Caco-2 (cell line): ENCODE data around the gene STOX1. TPM values are rescaled to one million over a fixed set of nuclear protein-coding genes. Genes with fewer than 3 reads are reported as not detected.
"Not testable (repeated sequence)": the region's sequence is repeated elsewhere in the genome, so short reads cannot be mapped to it uniquely, and the experiment has no call there.

Experiments
- BruUV-seq: library from RNA; stranded (reverse); fragments of 400-500 nt; replicated peaks from 2 replicates; lab custom pipeline; 2021; lab: Mats Ljungman, UMichigan
- CTCF ChIA-PET: fragments of 300-600 bp; sonication (Branson Sonifier 250); formaldehyde crosslinking; loops from one replicate; lab custom pipeline; 2022; ENCODE audit warnings: antibody characterized with exemption; lab: Charles Lee
- POLR2A ChIA-PET: fragments of 300-600 bp; sonication (Branson Sonifier 250); formaldehyde crosslinking; loops from one replicate; lab custom pipeline; 2022; ENCODE audit warnings: antibody characterized with exemption; lab: Charles Lee
- DNase-seq, 2 experiments: peaks; one replicate each; pipeline versions ENCODE4 v3.0.0 to v3.0.0-alpha.2; 2020 to 2022
- H3K27me3 ChIP-seq: replicated peaks from 2 replicates; pipeline ENCODE4 v1.6.0; 2011; ENCODE audit warnings: low read length; ENCODE audit not compliant: control insufficient read depth, insufficient read depth
- H3K36me3 ChIP-seq: 2 replicates; pipeline ENCODE4 v1.5.1; 2011; ENCODE audit warnings: low read length; ENCODE audit not compliant: control insufficient read depth, insufficient read depth
- H3K4me1 ChIP-seq: fragments of 250-450 bp; sonication (Bioruptor Pico); 2 replicates; pipeline ENCODE4 v1.5.1; 2020; ENCODE audit warnings: mild to moderate bottlenecking
- H3K4me3 ChIP-seq: 2 replicates; pipeline ENCODE4 v1.5.1; 2011; ENCODE audit warnings: low read depth, mild to moderate bottlenecking, control low read depth, low read length
- H3K9me3 ChIP-seq: fragments of 250-450 bp; sonication (Bioruptor Pico); 2 replicates; pipeline ENCODE4 v1.5.1; 2020; ENCODE audit warnings: mild to moderate bottlenecking, moderate library complexity
- H3K27ac Mint-ChIP-seq: one replicate; pipeline ENCODE4 v1.8.0; 2022; ENCODE audit warnings: mixed read lengths; ENCODE audit not compliant: unreplicated experiment
- H3K27me3 Mint-ChIP-seq: one replicate; pipeline ENCODE4 v1.8.0; 2022; ENCODE audit warnings: mixed read lengths; ENCODE audit not compliant: insufficient read depth, unreplicated experiment
- H3K36me3 Mint-ChIP-seq: one replicate; pipeline ENCODE4 v1.8.0; 2022; ENCODE audit warnings: mild to moderate bottlenecking, mixed read lengths; ENCODE audit not compliant: insufficient read depth, unreplicated experiment
- H3K4me1 Mint-ChIP-seq: one replicate; pipeline ENCODE4 v1.8.0; 2022; ENCODE audit warnings: low read depth, mixed read lengths; ENCODE audit not compliant: unreplicated experiment
- H3K4me3 Mint-ChIP-seq: one replicate; pipeline ENCODE4 v1.8.0; 2022; ENCODE audit warnings: mild to moderate bottlenecking, moderate library complexity, mixed read lengths; ENCODE audit not compliant: unreplicated experiment
- H3K9me3 Mint-ChIP-seq: one replicate; pipeline ENCODE4 v1.8.0; 2022; ENCODE audit warnings: mixed read lengths; ENCODE audit not compliant: unreplicated experiment
- intact Hi-C: fragments of 100-400 bp; cut with micrococcal nuclease; formaldehyde crosslinking; loops from one replicate; pipeline ENCODE4 v1.10.0; 2022; ENCODE audit not compliant: unreplicated experiment
- total RNA-seq: library from RNA; stranded (reverse); gene quantifications from 2 replicates; pipeline ENCODE4 v1.2.3, GENCODE V29; 2022
- TF ChIP-seq, protein P1 (sequence below), 2 experiments: fragments of 200-600 bp in 1 of 2; IDR thresholded peaks; 1 replicate in 1 of 2; 2 replicates in 1 of 2; pipeline versions ENCODE4 v1.5.1 to v1.8.0; 2011 to 2022; ENCODE audit warnings: antibody characterized with exemption in 1 of 2, control low read depth in 1 of 2, inconsistent platforms in 1 of 2, low read depth in 1 of 2, low read length in 1 of 2, mild to moderate bottlenecking in 1 of 2, moderate library complexity in 1 of 2; ENCODE audit not compliant: insufficient read depth in 1 of 2, severe bottlenecking in 1 of 2, unreplicated experiment in 1 of 2

The STOX1 gene
- total RNA-seq, 1 experiment from 2014 or later, result 8.5 TPM

DNA sequence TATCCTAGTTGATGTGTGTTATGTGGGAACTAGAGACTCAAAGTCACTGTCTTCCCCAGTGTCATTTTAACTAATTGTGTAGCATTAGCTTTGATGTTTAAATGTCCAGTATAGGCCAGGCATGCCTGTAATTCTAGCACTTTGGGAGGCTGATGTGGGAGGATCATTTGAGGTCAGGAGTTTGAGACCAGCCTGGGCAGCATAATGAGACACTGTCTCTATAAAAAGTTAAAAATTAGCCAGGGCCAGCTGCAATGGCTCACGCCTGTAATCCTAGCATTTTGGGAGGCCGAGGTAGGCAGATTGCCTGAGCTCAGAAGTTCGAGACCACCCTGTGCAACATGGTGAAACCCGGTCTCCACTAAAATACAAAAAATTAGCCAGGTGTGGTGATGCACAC, 98.2 kb downstream of the STOX1 start:
- H3K4me1 Mint-ChIP-seq, result peaks cover 9% of the 10 kb centered on the region
- H3K36me3 Mint-ChIP-seq, result peaks cover 75% of the 10 kb centered on the region
- H3K27me3 ChIP-seq, result no peaks in the 10 kb centered on the region
- ChIA-PET CTCF (no interaction called here), POLR2A (no interaction called here)
- H3K9me3 Mint-ChIP-seq, result no peaks in the 10 kb centered on the region
- peaks cover 5% of the 10 kb centered on the region; the same call in 1 of the 2 replicates for H3K4me1 ChIP-seq
- H3K36me3 ChIP-seq, result no peaks in the 10 kb centered on the region; the same call in 1 of the 2 replicates
- no peak for DNase-seq
- TF ChIP-seq, protein P1, sequence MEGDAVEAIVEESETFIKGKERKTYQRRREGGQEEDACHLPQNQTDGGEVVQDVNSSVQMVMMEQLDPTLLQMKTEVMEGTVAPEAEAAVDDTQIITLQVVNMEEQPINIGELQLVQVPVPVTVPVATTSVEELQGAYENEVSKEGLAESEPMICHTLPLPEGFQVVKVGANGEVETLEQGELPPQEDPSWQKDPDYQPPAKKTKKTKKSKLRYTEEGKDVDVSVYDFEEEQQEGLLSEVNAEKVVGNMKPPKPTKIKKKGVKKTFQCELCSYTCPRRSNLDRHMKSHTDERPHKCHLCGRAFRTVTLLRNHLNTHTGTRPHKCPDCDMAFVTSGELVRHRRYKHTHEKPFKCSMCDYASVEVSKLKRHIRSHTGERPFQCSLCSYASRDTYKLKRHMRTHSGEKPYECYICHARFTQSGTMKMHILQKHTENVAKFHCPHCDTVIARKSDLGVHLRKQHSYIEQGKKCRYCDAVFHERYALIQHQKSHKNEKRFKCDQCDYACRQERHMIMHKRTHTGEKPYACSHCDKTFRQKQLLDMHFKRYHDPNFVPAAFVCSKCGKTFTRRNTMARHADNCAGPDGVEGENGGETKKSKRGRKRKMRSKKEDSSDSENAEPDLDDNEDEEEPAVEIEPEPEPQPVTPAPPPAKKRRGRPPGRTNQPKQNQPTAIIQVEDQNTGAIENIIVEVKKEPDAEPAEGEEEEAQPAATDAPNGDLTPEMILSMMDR (IDR thresholded peaks at IDR 0.05; ENCODE audit: insufficient read depth in 1 of 2, low read depth in 1 of 2, low read length in 1 of 2, severe bottlenecking in 1 of 2, unreplicated experiment in 1 of 2), result no peak
- no peaks in the 10 kb centered on the region for H3K9me3 ChIP-seq
- intact Hi-C loops, result no loop called here
- BruUV-seq, result no TSS peak
- H3K27me3 Mint-ChIP-seq, result no peaks in the 10 kb centered on the region
- H3K27ac Mint-ChIP-seq, result no peak overlapping the region
- no peak overlapping the region for H3K4me3 ChIP-seq
- no peak overlapping the region for H3K4me3 Mint-ChIP-seq

DNA sequence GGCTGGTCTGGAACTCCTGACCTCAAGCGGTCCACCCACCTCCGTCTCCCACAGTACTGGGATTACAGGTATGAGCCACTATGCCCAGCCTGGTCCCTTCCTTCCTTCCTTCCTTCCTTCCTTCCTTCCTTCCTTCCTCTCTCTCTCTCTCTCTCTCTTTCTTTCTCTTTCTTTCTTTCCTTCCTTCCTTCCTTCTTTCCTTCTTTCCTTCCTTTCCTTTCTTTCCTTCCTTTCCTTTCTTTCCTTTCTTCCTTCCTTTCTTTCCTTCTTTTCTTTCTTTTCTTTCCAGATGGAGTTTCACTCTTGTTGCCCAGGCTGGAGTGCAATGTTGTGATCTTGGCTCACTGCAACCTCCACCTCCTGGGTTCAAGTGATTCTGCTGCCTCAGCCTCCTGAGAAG, 101.8 kb downstream of the STOX1 start:
- intact Hi-C loops, BruUV-seq, DNase-seq, H3K36me3 ChIP-seq, H3K4me3 Mint-ChIP-seq, H3K9me3 ChIP-seq, H3K27me3 Mint-ChIP-seq, H3K4me1 Mint-ChIP-seq, CTCF ChIA-PET, H3K27ac Mint-ChIP-seq, H3K27me3 ChIP-seq, H3K4me3 ChIP-seq, H3K4me1 ChIP-seq, H3K9me3 Mint-ChIP-seq: not testable (repeated sequence)
- peaks cover 71% of the 10 kb centered on the region for H3K36me3 Mint-ChIP-seq
- POLR2A ChIA-PET, result interaction anchor here (0.7 kb wide), 2 partner anchors 27 to 41 kb away, joined by 5 to 7 read pairs; partner anchors contain the start of gene DDX21

DNA sequence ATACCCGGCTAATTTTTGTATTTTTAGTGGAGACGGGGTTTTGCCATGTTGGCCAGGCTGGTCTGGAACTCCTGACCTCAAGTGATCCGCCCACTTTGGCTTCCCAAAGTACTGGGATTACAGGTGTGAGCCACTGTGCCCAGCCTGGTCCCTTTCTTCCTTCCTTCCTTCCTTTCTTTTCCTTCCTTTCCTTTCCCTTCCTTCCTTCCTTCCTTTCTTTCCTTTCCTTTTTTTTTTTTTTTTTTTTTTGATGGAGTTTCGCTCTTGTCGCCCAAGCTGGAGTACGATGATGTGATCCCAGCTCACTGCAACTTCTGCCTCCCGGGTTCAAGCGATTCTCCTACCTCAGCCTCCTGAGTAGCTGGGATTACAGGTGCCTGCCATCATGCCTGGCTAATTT, 102.6 kb downstream of the STOX1 start:
- H3K9me3 Mint-ChIP-seq, H3K27me3 Mint-ChIP-seq, POLR2A ChIA-PET, intact Hi-C loops, H3K27ac Mint-ChIP-seq, DNase-seq, H3K4me3 Mint-ChIP-seq, H3K4me1 ChIP-seq, CTCF ChIA-PET, H3K36me3 ChIP-seq, H3K4me1 Mint-ChIP-seq, H3K27me3 ChIP-seq, H3K9me3 ChIP-seq, H3K4me3 ChIP-seq, BruUV-seq: not testable (repeated sequence)
- H3K36me3 Mint-ChIP-seq, result peaks cover 71% of the 10 kb centered on the region

DNA sequence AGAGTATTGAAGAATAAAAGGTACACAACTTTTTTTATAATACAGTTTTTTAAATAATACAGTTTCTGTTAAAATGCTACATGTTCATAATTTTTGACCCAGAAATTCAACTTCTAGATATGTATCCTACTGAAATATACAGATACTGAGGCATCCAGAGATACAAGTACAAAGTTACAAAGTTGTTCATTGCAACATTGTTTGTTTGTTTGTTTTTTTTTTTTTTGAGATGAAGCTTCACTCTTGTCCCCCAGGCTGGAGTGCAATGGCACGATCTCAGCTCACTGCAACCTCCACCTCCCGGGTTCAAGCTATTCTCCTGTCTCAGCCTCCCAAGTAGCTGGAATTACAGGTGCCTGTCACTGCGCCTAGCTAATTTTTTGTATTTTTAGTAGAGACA, 105.5 kb downstream of the STOX1 start:
- H3K9me3 Mint-ChIP-seq, POLR2A ChIA-PET, H3K27me3 ChIP-seq, H3K4me1 ChIP-seq, BruUV-seq, H3K27me3 Mint-ChIP-seq, H3K4me3 Mint-ChIP-seq, H3K9me3 ChIP-seq, H3K27ac Mint-ChIP-seq, H3K4me3 ChIP-seq, intact Hi-C loops, H3K36me3 ChIP-seq, H3K4me1 Mint-ChIP-seq, DNase-seq: not testable (repeated sequence)
- CTCF ChIA-PET, result interaction anchor here (0.7 to 0.9 kb wide), 2 partner anchors 49 to 237 kb away, joined by 3 to 5 read pairs; no protein-coding TSS in a partner anchor
- H3K36me3 Mint-ChIP-seq, result peaks cover 79% of the 10 kb centered on the region
